CMK (cell line): ENCODE data around the gene B9D2.
"Not testable (repeated sequence)": the region's sequence is repeated elsewhere in the genome, so short reads cannot be mapped to it uniquely, and the experiment has no call there.

Experiments
- DNase-seq: peaks from one replicate; pipeline ENCODE4 v3.0.0-alpha.2; 2010; ENCODE audit warnings: low read depth

B9D2 gene

DNA sequence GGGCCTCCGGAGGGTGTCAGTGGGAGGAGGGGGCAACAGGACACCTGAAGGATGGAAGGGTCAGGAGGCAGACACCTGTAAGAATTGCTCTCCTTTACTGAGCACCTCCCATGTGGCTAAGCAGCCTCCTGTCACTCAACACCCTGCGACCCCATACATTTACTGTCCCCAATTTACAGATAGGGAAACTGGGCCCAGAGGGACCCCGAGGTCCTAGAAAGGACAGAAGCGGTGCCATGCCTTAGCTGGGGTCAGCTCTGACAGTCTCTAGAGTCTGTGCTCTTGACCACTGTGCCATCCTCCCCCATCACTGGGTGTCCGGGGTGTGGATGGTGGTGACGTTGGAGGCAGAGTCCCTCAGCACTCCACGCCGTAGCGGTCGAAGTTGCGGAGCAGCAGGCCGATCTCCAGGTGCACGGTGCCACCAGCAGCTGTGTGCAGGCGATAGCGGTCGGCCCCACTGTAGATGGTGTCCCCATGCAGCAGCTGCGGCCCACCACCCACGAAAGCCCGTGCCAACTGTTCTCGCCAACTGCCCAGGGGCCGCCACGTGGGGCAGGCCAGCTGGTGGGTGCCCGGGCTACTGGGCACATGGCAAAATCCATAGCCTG lies 9.5 kb downstream of the B9D2 start:
- DNase-seq = no peak

DNA sequence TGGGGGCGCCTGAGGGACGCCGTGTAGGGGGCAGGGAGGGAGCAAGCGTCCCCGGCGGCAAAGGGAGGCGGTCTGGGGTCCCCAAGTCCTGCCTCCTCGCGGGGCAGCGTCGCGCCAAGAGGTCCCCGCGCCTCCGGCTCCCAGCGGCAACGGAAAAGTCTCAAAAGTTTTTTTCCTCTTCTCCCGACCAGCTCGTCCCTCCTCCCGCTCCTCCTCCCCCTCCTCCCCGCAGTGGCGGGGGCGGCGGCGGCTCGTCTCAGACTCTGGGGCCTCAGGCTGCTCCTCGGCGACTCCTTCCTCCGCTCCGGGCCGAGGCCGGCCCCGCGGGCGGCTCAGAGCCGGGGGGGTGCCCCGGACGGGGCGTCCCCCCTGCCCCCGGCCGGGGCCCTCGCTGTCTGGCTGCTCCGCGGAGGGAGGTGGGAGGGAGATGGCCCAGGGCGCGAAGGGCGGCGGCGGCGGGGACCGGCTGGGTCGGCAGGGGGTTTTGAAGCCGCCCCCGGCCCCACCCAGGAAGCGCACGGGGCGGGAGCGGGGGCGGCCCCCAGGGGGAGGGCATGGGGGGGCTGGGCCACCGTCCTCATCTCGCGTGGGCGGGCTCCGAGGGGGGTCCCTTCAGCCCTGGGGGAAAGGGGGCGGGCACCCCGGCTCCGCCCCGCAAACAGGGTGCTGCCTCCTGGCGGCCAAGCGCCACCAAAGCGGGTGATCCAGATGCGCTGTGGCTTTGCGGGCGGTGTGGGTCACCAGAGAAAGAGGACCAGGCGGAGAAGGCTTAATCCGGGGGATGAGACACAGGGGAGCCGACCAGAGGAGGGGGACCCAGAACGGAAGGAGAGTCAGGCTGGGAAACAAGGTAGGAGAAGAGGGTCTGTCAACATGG lies 10.2 kb downstream of the B9D2 start, which contains the start of gene TGFB1:
Gene TGFB1 (minus strand): TSS at position 457 of the 877 bp plus-strand sequence. CDS start 878 bp downstream, outside the sequence.
- peak; percentile 84 for DNase-seq

DNA sequence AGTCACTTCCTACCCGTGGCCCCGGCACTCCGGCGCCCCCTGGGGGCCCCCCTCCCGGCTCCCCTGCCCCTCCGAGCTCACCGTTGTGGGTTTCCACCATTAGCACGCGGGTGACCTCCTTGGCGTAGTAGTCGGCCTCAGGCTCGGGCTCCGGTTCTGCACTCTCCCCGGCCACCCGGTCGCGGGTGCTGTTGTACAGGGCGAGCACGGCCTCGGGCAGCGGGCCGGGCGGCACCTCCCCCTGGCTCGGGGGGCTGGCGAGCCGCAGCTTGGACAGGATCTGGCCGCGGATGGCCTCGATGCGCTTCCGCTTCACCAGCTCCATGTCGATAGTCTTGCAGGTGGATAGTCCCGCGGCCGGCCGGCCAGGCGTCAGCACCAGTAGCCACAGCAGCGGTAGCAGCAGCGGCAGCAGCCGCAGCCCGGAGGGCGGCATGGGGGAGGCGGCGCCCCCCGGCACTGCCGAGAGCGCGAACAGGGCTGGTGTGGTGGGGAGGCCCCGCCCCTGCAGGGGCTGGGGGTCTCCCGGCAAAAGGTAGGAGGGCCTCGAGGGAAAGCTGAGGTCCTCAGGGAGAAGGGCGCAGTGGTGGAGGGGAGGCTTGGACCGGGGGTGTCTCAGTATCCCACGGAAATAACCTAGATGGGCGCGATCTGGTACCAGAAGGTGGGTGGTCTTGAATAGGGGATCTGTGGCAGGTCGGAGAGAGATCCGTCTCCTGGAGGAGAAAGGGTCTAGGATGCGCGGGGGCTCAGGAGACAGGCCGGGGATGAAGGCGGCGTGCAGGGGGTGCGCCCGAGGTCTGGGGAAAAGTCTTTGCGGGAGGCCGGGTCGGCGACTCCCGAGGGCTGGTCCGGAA lies 11.1 kb downstream of the B9D2 start:
- DNase-seq = peak; percentile 54

DNA sequence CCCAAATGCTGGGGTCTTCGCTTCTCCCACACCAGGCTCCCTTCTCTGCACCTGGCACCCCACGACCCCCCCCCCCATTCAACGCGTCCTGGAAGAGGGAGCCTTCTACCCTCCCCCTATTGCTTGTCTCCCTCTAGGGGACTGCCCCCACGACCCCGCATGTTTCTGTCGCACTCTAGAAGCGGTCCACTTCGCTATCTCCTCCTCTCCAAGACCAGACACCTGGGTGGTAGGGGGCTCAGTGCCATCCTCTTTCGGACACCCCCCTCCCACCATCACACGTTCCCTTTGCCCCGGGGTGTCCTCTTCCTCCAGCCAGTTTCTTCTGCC lies 11.7 kb downstream of the B9D2 start:
- no peak for DNase-seq

DNA sequence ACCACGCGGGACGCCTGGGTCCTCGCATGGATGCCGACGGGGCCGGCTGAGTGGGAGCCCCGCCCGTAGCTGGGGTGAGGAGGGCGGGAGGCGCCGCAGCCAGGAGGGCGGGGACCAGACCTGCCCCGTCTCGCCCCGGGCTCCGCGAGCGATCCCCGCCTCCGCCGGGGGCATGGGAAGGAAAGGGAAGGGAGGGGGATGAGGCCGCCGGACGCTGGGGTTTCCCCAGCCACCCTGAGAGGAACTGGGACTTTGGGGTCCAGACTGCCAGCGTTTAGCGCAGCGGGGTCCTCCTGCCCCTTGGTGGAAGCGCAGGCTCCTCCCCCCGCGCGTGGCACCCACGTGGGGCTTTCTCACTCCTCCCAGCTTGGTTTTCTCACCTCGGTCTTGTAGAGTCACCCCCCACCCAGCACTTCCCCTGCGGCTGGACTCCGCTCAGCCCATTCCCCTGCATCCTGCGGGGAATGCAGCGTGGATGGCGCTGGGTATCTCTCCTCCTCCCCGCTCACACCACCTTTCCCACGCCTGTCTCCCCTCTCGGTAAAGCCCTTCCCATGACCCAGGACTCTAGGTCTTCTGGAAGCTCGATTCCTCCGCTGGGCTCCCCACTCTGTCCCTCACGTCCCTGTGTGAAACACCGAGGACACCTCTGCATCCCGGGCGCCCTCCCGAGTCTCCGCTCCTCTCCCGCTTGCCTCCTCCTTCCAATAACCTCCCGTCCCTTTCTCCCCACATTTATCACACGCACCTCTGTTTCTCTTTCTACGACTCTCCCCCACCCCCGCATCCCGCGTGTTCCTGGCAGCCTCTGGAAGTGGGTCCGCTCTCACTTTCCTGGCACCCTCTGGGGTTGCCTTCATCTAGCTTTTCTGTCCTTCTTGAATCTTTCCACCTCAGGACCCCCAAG lies 12.4 kb downstream of the B9D2 start:
- peak; percentile 91 for DNase-seq

DNA sequence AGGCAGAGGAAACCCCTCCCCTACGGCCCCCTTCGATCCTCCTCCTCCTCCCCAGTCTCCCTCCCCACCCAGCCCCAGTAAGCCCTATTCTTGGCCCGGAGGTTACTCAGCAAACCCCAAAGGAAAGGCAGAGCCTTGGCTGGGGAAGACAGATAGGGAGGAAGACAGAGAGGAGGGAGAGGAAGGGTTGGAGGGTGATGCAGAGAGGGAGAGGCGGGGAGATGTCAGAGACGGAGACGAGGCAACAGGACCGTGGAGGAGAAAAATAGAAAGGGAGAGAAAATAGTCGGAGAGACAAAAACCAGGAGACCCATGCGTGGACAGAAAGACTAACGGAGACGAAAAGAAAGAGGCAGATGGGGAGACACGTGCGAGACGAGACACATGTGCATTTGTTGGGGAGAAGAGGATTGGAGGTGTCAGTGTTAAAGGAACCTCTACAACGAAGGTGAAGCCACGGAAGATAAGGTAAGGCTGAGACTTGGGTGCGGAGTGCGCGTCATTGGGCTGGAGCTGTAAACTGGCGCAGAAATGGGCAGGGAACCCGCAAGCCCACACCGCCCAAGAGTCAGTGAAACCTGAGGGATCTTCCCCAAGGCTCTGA lies 13.1 kb downstream of the B9D2 start:
- peak; percentile 89 for DNase-seq

DNA sequence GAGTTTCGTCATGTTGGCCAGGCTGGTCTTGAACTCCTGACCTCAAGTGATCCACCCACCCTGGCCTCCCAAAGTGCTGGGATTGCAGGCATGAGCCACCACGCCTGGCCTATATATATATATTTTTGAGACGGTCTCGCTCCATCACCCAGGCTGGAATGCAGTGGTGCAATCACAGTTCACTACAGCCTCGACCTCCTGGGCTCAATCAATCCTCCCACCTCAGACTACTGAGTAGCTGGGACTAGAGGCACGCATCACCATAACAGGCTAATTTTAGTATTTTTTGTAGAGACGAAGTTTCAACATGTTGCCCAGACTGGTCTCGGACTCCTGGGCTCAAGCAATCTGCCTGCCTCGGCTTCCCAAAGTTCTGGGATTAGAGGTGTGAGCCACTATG lies 17.0 kb downstream of the B9D2 start:
- DNase-seq = not testable (repeated sequence)

DNA sequence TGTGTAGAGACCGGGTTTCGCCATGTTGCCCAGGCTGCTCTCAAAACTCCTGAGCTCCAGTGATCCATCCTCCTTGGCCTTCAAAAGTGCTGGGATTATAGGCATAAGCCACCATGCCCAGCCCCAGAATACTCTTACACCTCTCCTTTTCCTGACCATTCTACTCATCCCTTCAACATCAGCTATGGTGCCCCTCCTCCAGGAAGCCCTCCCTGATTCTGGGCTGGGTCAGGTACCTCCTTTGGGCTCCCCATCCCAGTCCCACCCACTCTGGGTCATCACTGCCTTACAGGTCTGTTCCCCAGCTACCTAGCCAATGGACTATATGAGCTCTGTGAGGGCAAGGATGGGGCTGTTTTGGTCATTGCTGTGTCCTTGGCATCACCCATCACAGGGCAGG lies 19.8 kb downstream of the B9D2 start:
- no peak for DNase-seq

DNA sequence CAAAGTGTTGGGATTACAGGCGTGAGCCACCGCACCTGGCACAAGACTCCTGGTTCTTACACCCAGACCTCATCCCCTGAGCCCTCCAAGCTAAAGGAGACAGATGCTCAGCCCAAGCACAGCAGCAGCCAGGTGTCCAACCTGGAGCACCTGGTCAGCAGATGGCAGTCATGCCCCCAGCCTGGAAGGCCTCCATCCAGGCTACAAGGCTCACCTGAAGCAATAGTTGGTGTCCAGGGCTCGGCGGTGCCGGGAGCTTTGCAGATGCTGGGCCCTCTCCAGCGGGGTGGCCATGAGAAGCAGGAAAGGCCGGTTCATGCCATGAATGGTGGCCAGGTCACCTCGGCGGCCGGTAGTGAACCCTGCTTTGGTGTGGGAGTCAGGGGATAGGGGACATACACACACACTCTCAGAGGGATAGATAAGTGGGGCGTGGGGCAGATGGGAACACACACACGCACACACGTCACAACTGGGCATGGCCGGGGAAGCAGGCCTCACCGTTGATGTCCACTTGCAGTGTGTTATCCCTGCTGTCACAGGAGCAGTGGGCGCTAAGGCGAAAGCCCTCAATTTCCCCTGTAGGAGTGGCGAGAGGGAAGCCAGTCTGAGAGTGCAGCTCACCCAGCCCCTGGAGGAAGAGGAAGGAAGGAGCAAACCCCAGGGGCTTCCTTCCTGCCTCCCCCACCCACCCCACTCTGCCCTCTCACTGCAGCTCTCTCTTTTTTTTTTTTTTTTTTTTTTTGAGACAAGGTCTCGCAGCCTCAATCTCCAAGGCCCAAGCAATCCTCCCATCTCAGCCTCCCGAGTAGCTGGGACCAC lies 22.1 kb downstream of the B9D2 start:
- no peak for DNase-seq

DNA sequence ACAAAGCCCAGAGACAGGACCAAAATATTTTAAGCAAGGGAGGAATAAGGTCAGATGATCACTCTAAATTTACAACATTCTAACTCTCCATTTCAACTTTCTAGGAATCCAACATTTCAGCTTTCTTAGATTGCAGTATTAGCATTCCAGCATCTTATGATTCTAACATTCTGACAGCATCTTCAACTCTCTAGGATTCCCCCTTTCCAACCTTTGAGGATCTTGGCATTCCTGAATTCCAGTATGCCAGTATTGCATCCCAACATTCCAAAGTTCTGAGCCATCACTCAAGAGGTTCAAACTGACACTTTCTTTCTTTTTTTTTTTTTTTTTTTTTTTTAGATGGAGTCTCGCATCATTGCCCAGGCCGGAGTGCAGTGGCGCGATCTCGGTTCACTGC lies 24.0 kb downstream of the B9D2 start:
- DNase-seq = no peak

DNA sequence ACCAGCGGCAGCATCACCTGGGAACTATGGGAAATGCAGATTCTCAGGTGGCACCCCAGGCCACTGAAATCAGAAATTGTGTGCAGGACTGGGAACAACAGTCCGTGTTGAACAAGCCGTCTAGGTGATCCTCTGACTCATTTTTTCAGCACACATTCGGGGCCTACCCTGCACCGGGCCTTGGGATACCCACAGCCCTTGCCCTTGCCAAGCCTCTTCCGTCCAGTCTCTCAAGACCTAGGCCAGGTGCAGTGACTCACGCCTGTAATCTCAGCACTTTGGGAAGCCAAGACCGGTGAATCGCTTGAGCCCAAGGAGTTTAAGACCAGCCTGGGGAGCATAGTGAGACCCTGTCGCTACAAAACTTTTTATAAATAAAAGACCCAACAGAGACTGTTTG lies 28.5 kb downstream of the B9D2 start:
- DNase-seq = no peak

DNA sequence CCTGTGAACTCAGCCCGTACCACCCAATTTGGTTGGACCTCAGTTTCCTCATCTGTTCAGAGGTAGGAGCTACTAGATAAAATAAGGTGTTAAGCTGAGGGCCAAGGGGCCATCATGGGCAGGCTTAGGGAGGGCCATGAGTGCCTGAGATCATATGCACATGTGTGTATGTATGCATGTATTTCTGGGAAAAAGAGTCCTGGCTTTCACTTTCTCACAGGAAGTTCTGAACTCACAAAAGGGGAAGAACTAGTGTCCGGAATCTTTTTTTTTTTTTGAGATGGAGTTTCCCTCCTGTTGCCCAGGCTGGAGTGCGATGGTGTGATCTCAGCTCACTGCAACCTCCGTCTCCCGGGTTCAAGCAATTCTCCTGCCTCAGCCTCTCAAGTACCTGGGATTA lies 29.2 kb downstream of the B9D2 start:
- no peak for DNase-seq

DNA sequence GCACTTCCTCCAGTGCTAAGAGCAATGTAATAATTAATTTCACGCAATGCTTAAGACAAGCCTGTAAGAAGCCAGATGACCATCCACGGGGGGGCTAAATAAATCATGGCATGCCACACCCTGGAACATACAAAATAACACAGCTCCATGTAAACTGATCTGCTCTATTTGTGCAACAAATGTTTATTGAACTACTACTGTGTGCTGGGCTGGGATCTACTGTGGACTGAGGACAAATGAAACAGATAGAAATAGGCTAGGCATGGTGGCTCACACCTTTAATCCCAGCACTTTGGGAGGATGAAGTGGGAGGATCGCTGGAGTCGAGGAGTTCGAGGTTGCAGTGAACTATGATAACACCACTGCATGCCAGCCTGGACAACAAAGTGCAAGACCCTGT lies 31.5 kb downstream of the B9D2 start:
- no peak for DNase-seq

DNA sequence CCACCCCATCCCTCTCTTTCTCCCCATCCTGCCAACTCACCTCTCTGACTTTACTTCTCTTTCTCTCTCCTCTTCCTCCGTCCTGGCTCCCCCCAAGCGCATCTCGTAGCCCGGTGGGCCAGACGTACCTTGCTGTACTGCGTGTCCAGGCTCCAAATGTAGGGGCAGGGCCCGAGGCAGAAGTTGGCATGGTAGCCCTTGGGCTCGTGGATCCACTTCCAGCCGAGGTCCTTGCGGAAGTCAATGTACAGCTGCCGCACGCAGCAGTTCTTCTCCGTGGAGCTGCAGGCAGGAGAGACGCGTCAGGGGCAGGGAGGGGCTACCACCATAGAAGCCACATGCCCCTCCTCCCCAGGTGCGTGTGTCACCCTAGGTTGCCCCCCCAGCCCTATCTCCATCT lies 31.9 kb downstream of the B9D2 start:
- DNase-seq = no peak

DNA sequence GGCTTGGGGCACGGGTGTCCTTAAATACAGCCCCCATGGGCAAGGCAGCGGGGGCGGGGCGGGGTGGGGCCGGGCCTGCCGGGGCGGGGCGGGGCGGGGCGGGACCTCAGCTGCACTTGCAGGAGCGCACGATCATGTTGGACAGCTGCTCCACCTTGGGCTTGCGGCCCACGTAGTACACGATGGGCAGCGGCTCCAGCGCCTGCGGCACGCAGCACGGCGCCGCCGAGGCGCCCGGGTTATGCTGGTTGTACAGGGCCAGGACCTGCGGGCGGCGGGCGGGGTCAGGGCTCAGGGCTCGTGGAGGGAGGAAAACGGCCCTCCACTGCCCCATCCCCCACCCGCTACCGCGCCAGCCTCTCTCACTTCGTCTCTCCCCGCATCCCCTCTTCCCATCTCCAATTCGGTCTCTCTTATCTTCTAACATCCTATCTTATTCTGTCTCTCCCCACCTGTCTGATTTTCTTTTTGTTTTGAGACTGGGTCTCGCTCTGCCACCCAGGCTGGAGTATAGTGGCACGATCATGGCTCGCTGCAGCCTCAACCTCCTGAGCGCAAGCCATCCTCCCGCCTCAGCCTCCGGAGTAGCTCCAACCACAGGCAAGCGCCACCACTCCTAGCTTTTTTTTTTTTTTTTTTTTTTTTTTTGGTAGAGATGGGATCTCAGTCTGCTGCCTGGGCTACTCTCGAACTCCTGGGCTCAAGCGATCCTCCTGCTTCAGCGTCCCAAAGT lies 32.8 kb downstream of the B9D2 start:
- no peak for DNase-seq

DNA sequence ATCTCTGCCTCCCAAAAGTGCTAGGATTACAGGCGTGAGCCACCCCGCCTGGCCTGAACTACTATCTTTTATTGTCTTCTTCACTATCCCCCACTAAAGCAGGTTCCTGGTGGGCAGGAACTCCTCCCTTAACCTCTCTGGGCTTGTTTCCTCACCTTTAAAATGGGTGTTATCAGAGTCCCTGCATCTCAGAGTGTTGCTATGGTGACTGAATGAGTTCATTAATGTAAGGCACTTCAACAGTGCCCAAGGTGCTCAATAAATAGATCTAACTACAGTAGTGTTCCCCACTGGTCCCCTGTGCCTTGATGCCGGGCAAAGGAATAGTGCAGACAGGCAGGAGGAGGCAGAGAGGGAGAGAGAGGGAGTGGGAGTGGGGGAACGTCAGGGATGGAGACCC lies 33.5 kb downstream of the B9D2 start:
- DNase-seq = no peak

DNA sequence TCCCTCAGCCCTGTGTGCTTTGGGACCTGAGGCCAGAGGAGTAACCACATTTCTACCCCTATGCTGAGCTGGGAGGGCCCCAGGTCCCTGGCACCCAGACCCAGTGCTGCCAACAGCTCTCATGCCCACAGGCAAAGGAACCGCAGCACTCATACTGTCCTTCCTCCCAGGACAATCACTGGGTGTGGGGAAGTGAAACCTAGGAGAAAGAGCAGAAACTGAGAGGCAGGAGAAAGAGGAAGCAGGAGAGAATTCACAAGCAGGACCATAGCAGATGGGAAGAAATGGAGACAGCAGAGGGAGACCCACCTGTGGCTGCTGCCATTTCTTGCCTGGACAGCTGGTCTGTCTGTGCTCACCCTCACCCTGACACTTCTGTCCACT lies 35.1 kb downstream of the B9D2 start:
- no peak for DNase-seq

DNA sequence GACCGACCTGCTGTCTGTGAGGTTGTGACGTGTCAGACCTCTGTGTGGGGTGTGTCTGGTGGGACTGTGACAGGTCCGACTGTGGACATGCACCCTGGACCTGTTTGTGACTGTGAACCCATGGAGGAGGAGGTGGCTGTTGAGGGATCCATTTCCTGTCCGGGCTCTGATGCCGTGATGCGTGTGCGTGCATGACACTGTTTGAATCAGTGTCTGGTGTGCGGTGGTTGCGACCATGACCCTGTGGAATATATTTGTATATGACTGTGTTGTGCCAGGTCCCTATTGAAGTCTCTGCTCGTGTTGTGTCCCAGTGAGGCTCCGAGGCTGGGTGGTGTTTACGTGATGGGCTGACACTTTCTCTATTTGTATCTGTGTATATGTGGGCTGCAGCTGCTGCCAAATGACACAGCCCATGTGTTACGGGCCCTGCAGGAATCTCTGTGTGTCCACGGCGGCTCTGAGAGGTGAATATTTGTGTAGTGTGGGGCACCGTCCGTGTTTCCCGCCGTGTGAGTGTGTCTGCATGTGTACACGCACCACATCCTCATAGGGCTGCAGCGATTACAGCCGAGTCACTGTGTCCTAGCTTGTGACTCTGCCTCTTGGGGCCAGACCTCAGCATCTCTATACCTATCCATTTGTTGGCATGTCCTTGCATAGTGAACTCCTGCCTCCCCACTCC lies 35.6 kb downstream of the B9D2 start:
- DNase-seq = no peak

DNA sequence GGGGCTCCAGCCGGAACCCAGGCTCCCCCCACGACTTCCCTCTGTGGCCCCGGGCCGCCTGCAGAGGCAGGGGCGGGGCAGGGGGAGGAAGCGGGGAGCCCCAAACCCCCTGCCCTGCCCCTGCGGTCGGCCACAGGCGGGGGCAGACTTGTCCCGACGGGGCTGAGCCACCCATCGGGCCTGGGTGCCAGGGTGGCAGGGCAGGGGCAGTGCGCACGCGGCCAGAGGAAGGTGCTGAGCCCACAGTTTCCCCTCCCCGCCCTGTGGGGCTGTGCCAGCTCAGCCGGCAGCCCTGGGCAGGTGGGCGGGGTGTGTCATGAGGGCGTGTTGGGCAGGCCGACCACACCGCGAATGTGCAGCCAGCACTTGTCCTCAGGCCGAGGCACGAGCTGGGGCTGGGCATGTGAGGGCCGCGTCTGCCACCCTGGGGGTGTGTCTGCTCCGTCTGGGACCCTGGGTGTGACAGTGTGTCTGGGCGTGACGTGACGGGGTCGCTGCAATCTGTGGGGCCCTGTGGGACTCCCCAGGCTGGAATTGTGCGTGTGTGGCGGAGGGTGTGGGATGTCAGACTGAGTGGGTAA lies 36.3 kb downstream of the B9D2 start:
- peak; percentile 95 for DNase-seq
